CD4-positive, CD25-positive, alpha-beta regulatory T cell (primary cell): ENCODE results near the gene VAMP5. TPM values are rescaled to one million over a fixed set of nuclear protein-coding genes. Genes with fewer than 3 reads are reported as not detected.

Source experiments
- ATAC-seq, 2 donors: fragments of 150-1000 bp; cut with Tn5 transposase; one replicate each; pipeline ENCODE4 v1.10.0; 2021; ENCODE audit warnings: low read depth in 2 of 2, moderate number of reproducible peaks in 2 of 2, moderate library complexity in 1 of 2
- DNase-seq, 3 donors: peaks; one replicate each; pipeline versions ENCODE4 v3.0.0 to v3.0.0-alpha.2; 2012 to 2022; ENCODE audit warnings: mixed read lengths in 1 of 3
- H3K27ac ChIP-seq: one replicate; pipeline ENCODE4 v1.7.0; 2013; ENCODE audit warnings: mild to moderate bottlenecking, low read length; ENCODE audit not compliant: insufficient read depth, poor library complexity, severe bottlenecking
- H3K27me3 ChIP-seq: one replicate; pipeline ENCODE4 v1.7.0; 2013; ENCODE audit warnings: low read length; ENCODE audit not compliant: control insufficient read depth, insufficient read depth
- H3K36me3 ChIP-seq: one replicate; pipeline ENCODE4 v1.7.0; 2013; ENCODE audit warnings: mild to moderate bottlenecking, low read length, moderate library complexity; ENCODE audit not compliant: control insufficient read depth, insufficient read depth
- H3K4me1 ChIP-seq: 2 replicates; pipeline ENCODE4 v1.7.0; 2013; ENCODE audit warnings: mild to moderate bottlenecking, low read length; ENCODE audit not compliant: insufficient read depth, control insufficient read depth, poor library complexity, severe bottlenecking
- H3K4me3 ChIP-seq: one replicate; pipeline ENCODE4 v1.7.0; 2013; ENCODE audit warnings: low read depth, mild to moderate bottlenecking, low read length, moderate library complexity
- H3K9me3 ChIP-seq, 2 experiments: 1 replicate in 1 of 2; 2 replicates in 1 of 2; pipeline ENCODE4 v1.7.0; 2013; ENCODE audit warnings: low read length in 2 of 2, mild to moderate bottlenecking in 1 of 2, moderate library complexity in 1 of 2; ENCODE audit not compliant: control insufficient read depth in 2 of 2
- H3K27ac Mint-ChIP-seq, 3 donors: one replicate each; pipeline ENCODE4 v1.8.0; 2020 to 2022; ENCODE audit warnings: mild to moderate bottlenecking in 3 of 3, mixed read lengths in 3 of 3, moderate library complexity in 2 of 3
- H3K27me3 Mint-ChIP-seq: one replicate; pipeline ENCODE4 v1.8.0; 2022; ENCODE audit warnings: mild to moderate bottlenecking, mixed read lengths
- H3K36me3 Mint-ChIP-seq: one replicate; pipeline ENCODE4 v1.8.0; 2020; ENCODE audit warnings: mixed read lengths
- H3K4me1 Mint-ChIP-seq, 4 donors: one replicate each; pipeline ENCODE4 v1.8.0; 2020 to 2022; ENCODE audit warnings: mixed read lengths in 4 of 4, mild to moderate bottlenecking in 1 of 4
- H3K4me3 Mint-ChIP-seq, 4 donors: one replicate each; pipeline ENCODE4 v1.8.0; 2020 to 2022; ENCODE audit warnings: mild to moderate bottlenecking in 4 of 4, mixed read lengths in 4 of 4, moderate library complexity in 3 of 4
- H3K9me3 Mint-ChIP-seq, 7 donors: one replicate each; pipeline ENCODE4 v1.8.0; 2020 to 2022; ENCODE audit warnings: mixed read lengths in 7 of 7, mild to moderate bottlenecking in 3 of 7, moderate library complexity in 2 of 7
- polyA plus RNA-seq, 4 donors: library from polyadenylated mRNA; unstranded; fragments of 300-500 nt; fragmentation: Illumina TruSeq; gene quantifications; one replicate each; pipeline ENCODE4 v1.2.3, GENCODE V29; 2021
- total RNA-seq: library from RNA; stranded (reverse); gene quantifications from one replicate; pipeline ENCODE4 v1.2.3, GENCODE V29; 2022

Gene VAMP5
- total and polyA plus RNA-seq, 5 donors from 2014 or later, result 54.8 to 215 (median 158) TPM

GRCh38 chr2:85580206-85580605, 4.0 kb upstream of the VAMP5 start:
- H3K4me1 Mint-ChIP-seq, result peaks cover 6 to 69% (median 42%) of the 10 kb centered on the region in 4 donors
- peaks cover 20% of the 10 kb centered on the region for H3K36me3 Mint-ChIP-seq
- peaks cover 0 to under 1% (median 0%) of the 10 kb centered on the region in 7 donors for H3K9me3 Mint-ChIP-seq
- H3K4me3 Mint-ChIP-seq, result peak overlapping the region; percentile 44 to 95 (median 48)
- Histone ChIP-seq H3K9me3 (no peaks in the 10 kb centered on the region), H3K36me3 (peaks cover 13% of the 10 kb centered on the region), H3K27me3 (no peaks in the 10 kb centered on the region), H3K4me3 (no peak overlapping the region), H3K27ac (no peak overlapping the region), H3K4me1 (peaks cover 43% of the 10 kb centered on the region)
- DNase-seq, result no peak
- no peak for ATAC-seq
- no peaks in the 10 kb centered on the region for H3K27me3 Mint-ChIP-seq
- peak overlapping the region in 2 of 3 donors; percentile 72 to 78 for H3K27ac Mint-ChIP-seq

GRCh38 chr2:85582492-85582891, 1.7 kb upstream of the VAMP5 start:
- peaks cover 20% of the 10 kb centered on the region for H3K36me3 Mint-ChIP-seq
- Histone ChIP-seq H3K9me3 (no peaks in the 10 kb centered on the region), H3K27ac (peak overlapping the region; percentile 16), H3K27me3 (no peaks in the 10 kb centered on the region), H3K4me3 (no peak overlapping the region), H3K36me3 (peaks cover 13% of the 10 kb centered on the region), H3K4me1 (peaks cover 48% of the 10 kb centered on the region)
- H3K27me3 Mint-ChIP-seq, result no peaks in the 10 kb centered on the region
- H3K27ac Mint-ChIP-seq, result peak overlapping the region in 1 of 3 donors; percentile 63
- peaks cover 6 to 79% (median 47%) of the 10 kb centered on the region in 4 donors for H3K4me1 Mint-ChIP-seq
- no peak for DNase-seq
- H3K4me3 Mint-ChIP-seq, result peak overlapping the region in 3 of 4 donors; percentile 30 to 79 (median 38)
- no peak for ATAC-seq
- peaks cover 0 to 1% (median 0%) of the 10 kb centered on the region in 7 donors for H3K9me3 Mint-ChIP-seq

- H3K27me3 Mint-ChIP-seq, result no peaks in the 10 kb centered on the region
These were observed 421 bp upstream of the VAMP5 start for GRCh38 chr2:85583667-85584353.

GRCh38 chr2:85584857-85585780, 888 bp downstream of the VAMP5 start:
- Mint-ChIP-seq H3K27ac (peak overlapping the region; percentile 92 to 95 (median 93)), H3K4me3 (peak overlapping the region; percentile 87 to 97 (median 92)), H3K4me1 (peaks cover 6 to 68% (median 41%) of the 10 kb centered on the region in 4 donors), H3K27me3 (no peaks in the 10 kb centered on the region), H3K9me3 (peaks cover 0 to 1% (median 0%) of the 10 kb centered on the region in 7 donors), H3K36me3 (peaks cover 16% of the 10 kb centered on the region)
- H3K27me3 ChIP-seq, result no peaks in the 10 kb centered on the region
- DNase-seq (peak in 1 of 3 donors; percentile 37), ATAC-seq (peak; percentile 40 to 45)
- H3K36me3 ChIP-seq, result peaks cover 13% of the 10 kb centered on the region
- H3K27ac ChIP-seq, result peak overlapping the region; percentile 76
- H3K9me3 ChIP-seq, result no peaks in the 10 kb centered on the region
- peaks cover 29% of the 10 kb centered on the region for H3K4me1 ChIP-seq
- peak overlapping the region; percentile 80 for H3K4me3 ChIP-seq

More at GRCh38 chr2:85583667-85584353, 421 bp upstream of the VAMP5 start:
- H3K36me3 Mint-ChIP-seq, result peaks cover 18% of the 10 kb centered on the region
- Histone ChIP-seq H3K4me3 (peak overlapping the region; percentile 81), H3K36me3 (peaks cover 13% of the 10 kb centered on the region), H3K9me3 (no peaks in the 10 kb centered on the region), H3K27ac (peak overlapping the region; percentile 76), H3K4me1 (peaks cover 39% of the 10 kb centered on the region), H3K27me3 (no peaks in the 10 kb centered on the region)
- peak in 2 of 3 donors; percentile 33 to 62 for DNase-seq
- peak overlapping the region; percentile 94 to 96 (median 94) for H3K27ac Mint-ChIP-seq
- H3K4me1 Mint-ChIP-seq, result peaks cover 6 to 79% (median 46%) of the 10 kb centered on the region in 4 donors
- H3K4me3 Mint-ChIP-seq, result peak overlapping the region; percentile 83 to 94 (median 88)
- ATAC-seq, result peak; percentile 70 to 71
- peaks cover 0 to 1% (median 0%) of the 10 kb centered on the region in 7 donors for H3K9me3 Mint-ChIP-seq

GRCh38 chr2:85585781-85586105, 1.5 kb downstream of the VAMP5 start:
- Mint-ChIP-seq H3K36me3 (peaks cover 16% of the 10 kb centered on the region), H3K27ac (peak overlapping the region; percentile 92 to 95 (median 93)), H3K4me3 (peak overlapping the region; percentile 81 to 94 (median 88)), H3K9me3 (peaks cover 0 to 1% (median 0%) of the 10 kb centered on the region in 7 donors), H3K4me1 (peaks cover 6 to 66% (median 40%) of the 10 kb centered on the region in 4 donors), H3K27me3 (no peaks in the 10 kb centered on the region)
- Histone ChIP-seq H3K27ac (peak overlapping the region; percentile 76), H3K4me3 (peak overlapping the region; percentile 26), H3K36me3 (peaks cover 13% of the 10 kb centered on the region), H3K4me1 (peaks cover 29% of the 10 kb centered on the region), H3K27me3 (no peaks in the 10 kb centered on the region), H3K9me3 (no peaks in the 10 kb centered on the region)
- ATAC-seq (no peak), DNase-seq (peak in 1 of 3 donors; percentile 10)

- H3K4me1 ChIP-seq, result peaks cover 28% of the 10 kb centered on the region
- H3K4me3 ChIP-seq, result no peak overlapping the region
- H3K27ac ChIP-seq, result no peak overlapping the region
- no peaks in the 10 kb centered on the region for H3K27me3 ChIP-seq
- Mint-ChIP-seq H3K36me3 (peaks cover 3% of the 10 kb centered on the region), H3K27me3 (no peaks in the 10 kb centered on the region), H3K4me3 (peak overlapping the region in 3 of 4 donors; percentile 0 to 66 (median 2)), H3K27ac (peak overlapping the region in 1 of 3 donors; percentile 83), H3K4me1 (peaks cover 6 to 53% (median 31%) of the 10 kb centered on the region in 4 donors), H3K9me3 (peaks cover 0 to 1% (median 0%) of the 10 kb centered on the region in 7 donors)
- no peak for DNase-seq
- H3K36me3 ChIP-seq, result no peaks in the 10 kb centered on the region
- H3K9me3 ChIP-seq, result no peaks in the 10 kb centered on the region
- ATAC-seq, result no peak
These were observed 4.0 kb downstream of the VAMP5 start for GRCh38 chr2:85588236-85588635.

- peak overlapping the region in 3 of 4 donors; percentile 0 to 66 (median 2) for H3K4me3 Mint-ChIP-seq
- Histone ChIP-seq H3K27ac (no peak overlapping the region), H3K4me3 (no peak overlapping the region), H3K4me1 (peaks cover 24% of the 10 kb centered on the region), H3K27me3 (no peaks in the 10 kb centered on the region), H3K36me3 (no peaks in the 10 kb centered on the region), H3K9me3 (no peaks in the 10 kb centered on the region)
- H3K4me1 Mint-ChIP-seq, result peaks cover 3 to 48% (median 29%) of the 10 kb centered on the region in 4 donors
- H3K27me3 Mint-ChIP-seq, result no peaks in the 10 kb centered on the region
- peaks cover 0 to 1% (median 0%) of the 10 kb centered on the region in 7 donors for H3K9me3 Mint-ChIP-seq
- ATAC-seq, result no peak
- peaks cover under 1% of the 10 kb centered on the region for H3K36me3 Mint-ChIP-seq
- no peak for DNase-seq
- peak overlapping the region; percentile 63 to 83 (median 81) for H3K27ac Mint-ChIP-seq
These were observed 4.4 kb downstream of the VAMP5 start for GRCh38 chr2:85588645-85589044.
